Peyer's patch (tissue), 4 donors: ENCODE measurements around the gene LCLAT1. TPM values are rescaled to one million over a fixed set of nuclear protein-coding genes. Genes with fewer than 3 reads are reported as not detected.
A peak's percentile ranks its signal among the peaks of the same experiment; 100 is the strongest.

ENCODE experiments used
- DNase-seq, 3 donors: peaks; one replicate each; pipeline ENCODE4 v3.0.0-alpha.2; 2017 to 2019
- H3K27ac ChIP-seq, 4 donors: fragments of 200-600 bp; sonication (generic); one replicate each; pipeline ENCODE4 v1.5.1; 2016 to 2019
- H3K27me3 ChIP-seq, 2 donors: fragments of 200-600 bp; sonication (generic); one replicate each; pipeline ENCODE4 v1.5.1; 2019
- H3K36me3 ChIP-seq, 3 donors: fragments of 200-600 bp; sonication (generic); one replicate each; pipeline ENCODE4 v1.5.1; 2016 to 2019
- H3K4me1 ChIP-seq, 4 donors: fragments of 200-600 bp; sonication (generic); one replicate each; pipeline ENCODE4 v1.5.1; 2016 to 2019
- H3K4me3 ChIP-seq, 4 donors: fragments of 200-600 bp; sonication (generic); 1 replicate in 3 of 4; 2 replicates in 1 of 4; pipeline ENCODE4 v1.5.1; 2016 to 2019; ENCODE audit warnings: mild to moderate bottlenecking in 1 of 4
- H3K9me3 ChIP-seq, 4 donors: fragments of 200-600 bp; sonication (generic); one replicate each; pipeline ENCODE4 v1.5.1; 2016 to 2019; ENCODE audit warnings: mild to moderate bottlenecking in 1 of 4
- CTCF ChIP-seq, 6 experiments: fragments of 450-650 bp in 4 of 6; fragments of 200-600 bp in 2 of 6; sonication (generic) in 1 of 6; IDR thresholded peaks; one replicate each; pipeline ENCODE4 v1.5.1; 2017 to 2019; ENCODE audit warnings: antibody characterized with exemption in 6 of 6, mild to moderate bottlenecking in 3 of 6, moderate library complexity in 1 of 6
- POLR2A ChIP-seq, 2 donors: fragments of 450-650 bp; IDR thresholded peaks; one replicate each; pipeline ENCODE4 v1.5.1; 2017; ENCODE audit warnings: antibody characterized with exemption in 2 of 2, mild to moderate bottlenecking in 2 of 2, moderate library complexity in 2 of 2
- total RNA-seq, 4 donors: library from RNA; depleted of rRNA; stranded (reverse); fragments of >200 nt; gene quantifications; one replicate each; pipeline ENCODE4 v1.1.0, GENCODE V29; 2016

The LCLAT1 gene
- total RNA-seq, 4 donors from 2014 or later, result 10.7 to 60.8 (median 24.9) TPM

GRCh38 chr2:30482011-30482410 is 35.0 kb downstream of the LCLAT1 start:
- DNase-seq, result no peak
- peak overlapping the region in 1 of 4 donors; percentile 3 for H3K27ac ChIP-seq

GRCh38 chr2:30484145-30484544 is 37.1 kb downstream of the LCLAT1 start:
- Histone ChIP-seq H3K27me3 (no peaks in the 10 kb centered on the region), H3K9me3 (no peaks in the 10 kb centered on the region), H3K4me3 (no peak overlapping the region), H3K36me3 (no peaks in the 10 kb centered on the region), H3K4me1 (peaks cover 0 to 18% (median 0%) of the 10 kb centered on the region in 4 donors), H3K27ac (no peak overlapping the region)
- TF ChIP-seq CTCF (IDR thresholded peaks at IDR 0.05) (no peak), POLR2A (IDR thresholded peaks at IDR 0.05) (no peak)
- no peak for DNase-seq

More at GRCh38 chr2:30482011-30482410, 35.0 kb downstream of the LCLAT1 start:
- no peak for TF ChIP-seq POLR2A (IDR thresholded peaks at IDR 0.05)
- TF ChIP-seq CTCF (IDR thresholded peaks at IDR 0.05), result no peak
- Histone ChIP-seq H3K4me1 (peaks cover 0 to 9% (median 0%) of the 10 kb centered on the region in 4 donors), H3K36me3 (no peaks in the 10 kb centered on the region), H3K4me3 (no peak overlapping the region), H3K27me3 (no peaks in the 10 kb centered on the region), H3K9me3 (no peaks in the 10 kb centered on the region)

- no peaks in the 10 kb centered on the region for H3K27me3 ChIP-seq
- no peak overlapping the region for H3K27ac ChIP-seq
- DNase-seq, result no peak
- H3K4me3 ChIP-seq, result no peak overlapping the region
- peaks cover 0 to 18% (median 0%) of the 10 kb centered on the region in 4 donors for H3K4me1 ChIP-seq
- no peaks in the 10 kb centered on the region for H3K9me3 ChIP-seq
- TF ChIP-seq CTCF (IDR thresholded peaks at IDR 0.05) (no peak), POLR2A (IDR thresholded peaks at IDR 0.05) (no peak)
- no peaks in the 10 kb centered on the region for H3K36me3 ChIP-seq
Measured at GRCh38 chr2:30484995-30485394, 37.9 kb downstream of the LCLAT1 start.

GRCh38 chr2:30486655-30487054 is 39.6 kb downstream of the LCLAT1 start:
- Histone ChIP-seq H3K4me3 (no peak overlapping the region), H3K27me3 (no peaks in the 10 kb centered on the region), H3K36me3 (no peaks in the 10 kb centered on the region), H3K9me3 (no peaks in the 10 kb centered on the region), H3K27ac (no peak overlapping the region), H3K4me1 (peaks cover 0 to 13% (median 0%) of the 10 kb centered on the region in 4 donors)
- DNase-seq, result no peak
- TF ChIP-seq CTCF (IDR thresholded peaks at IDR 0.05) (no peak), POLR2A (IDR thresholded peaks at IDR 0.05) (no peak)

- H3K27ac ChIP-seq, result no peak overlapping the region
- no peaks in the 10 kb centered on the region for H3K36me3 ChIP-seq
- DNase-seq, result no peak
- H3K27me3 ChIP-seq, result no peaks in the 10 kb centered on the region
- H3K4me1 ChIP-seq, result peaks cover 0 to 9% (median 0%) of the 10 kb centered on the region in 4 donors
- H3K4me3 ChIP-seq, result no peak overlapping the region
- TF ChIP-seq POLR2A (IDR thresholded peaks at IDR 0.05) (no peak), CTCF (IDR thresholded peaks at IDR 0.05) (no peak)
- no peaks in the 10 kb centered on the region for H3K9me3 ChIP-seq
Measured at GRCh38 chr2:30487603-30488002, 40.6 kb downstream of the LCLAT1 start.
